Panc1 (cell line): ENCODE results near the gene RAPGEF5. TPM values are rescaled to one million over a fixed set of nuclear protein-coding genes. Genes with fewer than 3 reads are reported as not detected.

Source experiments
- ATAC-seq: fragments of 200-7000 bp; cut with Tn5 transposase; 2 replicates; pipeline ENCODE4 v1.9.1; 2020; ENCODE audit warnings: mild to moderate bottlenecking, moderate library complexity
- BruUV-seq: library from RNA; stranded (reverse); fragments of 400-500 nt; replicated peaks from 2 replicates; lab custom pipeline; 2021; lab: Mats Ljungman, UMichigan
- CTCF ChIA-PET: fragments of 300-600 bp; sonication (Branson Sonifier 250); formaldehyde crosslinking; loops from one replicate; lab custom pipeline; 2022; ENCODE audit warnings: antibody characterized with exemption; lab: Charles Lee
- POLR2A ChIA-PET: fragments of 300-600 bp; sonication (Branson Sonifier 250); formaldehyde crosslinking; loops from one replicate; lab custom pipeline; 2022; ENCODE audit warnings: antibody characterized with exemption; lab: Charles Lee
- DNase-seq: peaks from one replicate; pipeline ENCODE4 v3.0.0-alpha.2; 2010; ENCODE audit warnings: low read depth, low spot score
- H3K27ac ChIP-seq: 2 replicates; pipeline ENCODE4 v1.5.1; 2011; ENCODE audit warnings: mild to moderate bottlenecking, low read length, inconsistent platforms
- H3K27me3 ChIP-seq: fragments of 200-500 bp; sonication (Bioruptor generic); 2 replicates; pipeline ENCODE4 v1.6.0; 2014; ENCODE audit warnings: low read length, inconsistent platforms; ENCODE audit not compliant: control insufficient read depth, insufficient read depth
- H3K36me3 ChIP-seq: fragments of 200-500 bp; sonication (Bioruptor generic); 2 replicates; pipeline ENCODE4 v1.5.1; 2014; ENCODE audit warnings: inconsistent platforms, mild to moderate bottlenecking, low read length, moderate library complexity; ENCODE audit not compliant: control insufficient read depth, insufficient read depth
- H3K4me1 ChIP-seq: 2 replicates; pipeline ENCODE4 v1.5.1; 2011; ENCODE audit warnings: inconsistent platforms, mild to moderate bottlenecking, low read length, moderate library complexity; ENCODE audit not compliant: control insufficient read depth, insufficient read depth
- H3K4me3 ChIP-seq, 2 experiments: 2 replicates each; pipeline ENCODE4 v1.5.1; 2011 to 2012; ENCODE audit warnings: low read depth in 2 of 2, low read length in 2 of 2, mild to moderate bottlenecking in 2 of 2, inconsistent platforms in 1 of 2, moderate library complexity in 1 of 2
- H3K9me3 ChIP-seq: fragments of 200-500 bp; sonication (Bioruptor generic); 2 replicates; pipeline ENCODE4 v1.5.1; 2014; ENCODE audit warnings: low read depth, mild to moderate bottlenecking, inconsistent platforms, low read length, moderate library complexity; ENCODE audit not compliant: control insufficient read depth, insufficient read depth
- CTCF ChIP-seq: fragments of 450-650 bp; IDR thresholded peaks from 2 replicates; pipeline ENCODE4 v1.5.1; 2017; ENCODE audit warnings: mild to moderate bottlenecking
- POLR2AphosphoS5 ChIP-seq: IDR thresholded peaks from 2 replicates; pipeline ENCODE4 v1.6.1; 2012; ENCODE audit warnings: mild to moderate bottlenecking, low read depth, low read length, moderate library complexity
- SIN3A ChIP-seq: IDR thresholded peaks from 2 replicates; pipeline ENCODE4 v1.6.1; 2012; ENCODE audit warnings: low read depth, mild to moderate bottlenecking, low read length, moderate library complexity, borderline replicate concordance; ENCODE audit not compliant: insufficient read depth
- TCF7L2 ChIP-seq: IDR thresholded peaks from 2 replicates; pipeline ENCODE4 v1.6.1; 2011; ENCODE audit warnings: mild to moderate bottlenecking, low read depth, low read length, inconsistent platforms
- in situ Hi-C: cut with HindIII; loops from 2 replicates; pipeline ENCODE4 v1.10.0; 2016; ENCODE audit warnings: low sequenced_read_pairs, low pct_unique_long_range_greater_than_20kb
- intact Hi-C: fragments of 100-400 bp; cut with micrococcal nuclease; formaldehyde crosslinking; loops from one replicate; pipeline ENCODE4 v1.10.0; 2022; ENCODE audit not compliant: unreplicated experiment
- total RNA-seq: library from RNA; stranded (reverse); gene quantifications from one replicate; pipeline ENCODE4 v1.2.1, GENCODE V29; 2021; ENCODE audit not compliant: unreplicated experiment
- TF ChIP-seq, protein P1 (sequence below), 2 experiments: IDR thresholded peaks; 2 replicates each; pipeline ENCODE4 v1.6.1; 2011 to 2012; ENCODE audit warnings: low read depth in 2 of 2, control low read depth in 1 of 2, low read length in 1 of 2, mild to moderate bottlenecking in 1 of 2, moderate library complexity in 1 of 2; ENCODE audit not compliant: insufficient read depth in 1 of 2

Gene RAPGEF5
- total RNA-seq, 1 experiment from 2014 or later, result 1.4 TPM

GRCh38 chr7:22395222-22395621 is 38.3 kb upstream of the RAPGEF5 start:
- in situ Hi-C loops, result no loop called here
- CTCF ChIA-PET, result no interaction called here
- H3K9me3 ChIP-seq, result no peaks in the 10 kb centered on the region

GRCh38 chr7:22394739-22395138 is 37.8 kb upstream of the RAPGEF5 start:
- intact Hi-C loops (no loop called here), in situ Hi-C loops (no loop called here)
- ChIA-PET CTCF (no interaction called here), POLR2A (no interaction called here)
- H3K4me3 ChIP-seq, result no peak overlapping the region
- ATAC-seq (no peak), DNase-seq (no peak)
- TF ChIP-seq POLR2AphosphoS5, result no peak
- TF ChIP-seq TCF7L2, result no peak
- TF ChIP-seq CTCF, result no peak
- TF ChIP-seq, protein P1, sequence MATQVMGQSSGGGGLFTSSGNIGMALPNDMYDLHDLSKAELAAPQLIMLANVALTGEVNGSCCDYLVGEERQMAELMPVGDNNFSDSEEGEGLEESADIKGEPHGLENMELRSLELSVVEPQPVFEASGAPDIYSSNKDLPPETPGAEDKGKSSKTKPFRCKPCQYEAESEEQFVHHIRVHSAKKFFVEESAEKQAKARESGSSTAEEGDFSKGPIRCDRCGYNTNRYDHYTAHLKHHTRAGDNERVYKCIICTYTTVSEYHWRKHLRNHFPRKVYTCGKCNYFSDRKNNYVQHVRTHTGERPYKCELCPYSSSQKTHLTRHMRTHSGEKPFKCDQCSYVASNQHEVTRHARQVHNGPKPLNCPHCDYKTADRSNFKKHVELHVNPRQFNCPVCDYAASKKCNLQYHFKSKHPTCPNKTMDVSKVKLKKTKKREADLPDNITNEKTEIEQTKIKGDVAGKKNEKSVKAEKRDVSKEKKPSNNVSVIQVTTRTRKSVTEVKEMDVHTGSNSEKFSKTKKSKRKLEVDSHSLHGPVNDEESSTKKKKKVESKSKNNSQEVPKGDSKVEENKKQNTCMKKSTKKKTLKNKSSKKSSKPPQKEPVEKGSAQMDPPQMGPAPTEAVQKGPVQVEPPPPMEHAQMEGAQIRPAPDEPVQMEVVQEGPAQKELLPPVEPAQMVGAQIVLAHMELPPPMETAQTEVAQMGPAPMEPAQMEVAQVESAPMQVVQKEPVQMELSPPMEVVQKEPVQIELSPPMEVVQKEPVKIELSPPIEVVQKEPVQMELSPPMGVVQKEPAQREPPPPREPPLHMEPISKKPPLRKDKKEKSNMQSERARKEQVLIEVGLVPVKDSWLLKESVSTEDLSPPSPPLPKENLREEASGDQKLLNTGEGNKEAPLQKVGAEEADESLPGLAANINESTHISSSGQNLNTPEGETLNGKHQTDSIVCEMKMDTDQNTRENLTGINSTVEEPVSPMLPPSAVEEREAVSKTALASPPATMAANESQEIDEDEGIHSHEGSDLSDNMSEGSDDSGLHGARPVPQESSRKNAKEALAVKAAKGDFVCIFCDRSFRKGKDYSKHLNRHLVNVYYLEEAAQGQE (IDR thresholded peaks at IDR 0.05; ENCODE audit: insufficient read depth in 1 of 2, low read depth in 2 of 2, low read length in 1 of 2), result no peak
- no peak for TF ChIP-seq SIN3A
- no peaks in the 10 kb centered on the region for H3K4me1 ChIP-seq
- no TSS peak for BruUV-seq
- H3K27me3 ChIP-seq, result no peaks in the 10 kb centered on the region
- H3K36me3 ChIP-seq, result no peaks in the 10 kb centered on the region
- H3K27ac ChIP-seq, result no peak overlapping the region
- H3K9me3 ChIP-seq, result no peaks in the 10 kb centered on the region

More at GRCh38 chr7:22395222-22395621, 38.3 kb upstream of the RAPGEF5 start:
- TF ChIP-seq TCF7L2 (no peak), POLR2AphosphoS5 (no peak), SIN3A (no peak)
- H3K4me3 ChIP-seq, result no peak overlapping the region
- no TSS peak for BruUV-seq
- H3K27me3 ChIP-seq, result no peaks in the 10 kb centered on the region
- no peak for ATAC-seq
- no peaks in the 10 kb centered on the region for H3K4me1 ChIP-seq
- H3K36me3 ChIP-seq, result no peaks in the 10 kb centered on the region
- no peak for DNase-seq
- POLR2A ChIA-PET, result no interaction called here
- intact Hi-C loops, result no loop called here
- no peak overlapping the region for H3K27ac ChIP-seq

GRCh38 chr7:22393913-22394729 is 37.2 kb upstream of the RAPGEF5 start:
- Histone ChIP-seq H3K4me1 (no peaks in the 10 kb centered on the region), H3K4me3 (no peak overlapping the region), H3K9me3 (no peaks in the 10 kb centered on the region), H3K36me3 (no peaks in the 10 kb centered on the region), H3K27me3 (no peaks in the 10 kb centered on the region), H3K27ac (no peak overlapping the region)
- ChIA-PET CTCF (no interaction called here), POLR2A (no interaction called here)
- DNase-seq (no peak), ATAC-seq (no peak)
- TF ChIP-seq, protein P1 (IDR thresholded peaks at IDR 0.05; ENCODE audit: insufficient read depth in 1 of 2, low read depth in 2 of 2, low read length in 1 of 2), result no peak
- TF ChIP-seq CTCF (no peak), POLR2AphosphoS5 (no peak), SIN3A (no peak), TCF7L2 (no peak)
- BruUV-seq, result no TSS peak
- intact Hi-C loops, result no loop called here
- in situ Hi-C loops, result no loop called here
